ENCODE results near the gene FAN1. TPM values are rescaled to one million over a fixed set of nuclear protein-coding genes. Genes with fewer than 3 reads are reported as not detected.

The FAN1 gene
- total RNA-seq, 4 donors from 2014 or later = 16.2 to 45.5 (median 22.8) TPM

DNA sequence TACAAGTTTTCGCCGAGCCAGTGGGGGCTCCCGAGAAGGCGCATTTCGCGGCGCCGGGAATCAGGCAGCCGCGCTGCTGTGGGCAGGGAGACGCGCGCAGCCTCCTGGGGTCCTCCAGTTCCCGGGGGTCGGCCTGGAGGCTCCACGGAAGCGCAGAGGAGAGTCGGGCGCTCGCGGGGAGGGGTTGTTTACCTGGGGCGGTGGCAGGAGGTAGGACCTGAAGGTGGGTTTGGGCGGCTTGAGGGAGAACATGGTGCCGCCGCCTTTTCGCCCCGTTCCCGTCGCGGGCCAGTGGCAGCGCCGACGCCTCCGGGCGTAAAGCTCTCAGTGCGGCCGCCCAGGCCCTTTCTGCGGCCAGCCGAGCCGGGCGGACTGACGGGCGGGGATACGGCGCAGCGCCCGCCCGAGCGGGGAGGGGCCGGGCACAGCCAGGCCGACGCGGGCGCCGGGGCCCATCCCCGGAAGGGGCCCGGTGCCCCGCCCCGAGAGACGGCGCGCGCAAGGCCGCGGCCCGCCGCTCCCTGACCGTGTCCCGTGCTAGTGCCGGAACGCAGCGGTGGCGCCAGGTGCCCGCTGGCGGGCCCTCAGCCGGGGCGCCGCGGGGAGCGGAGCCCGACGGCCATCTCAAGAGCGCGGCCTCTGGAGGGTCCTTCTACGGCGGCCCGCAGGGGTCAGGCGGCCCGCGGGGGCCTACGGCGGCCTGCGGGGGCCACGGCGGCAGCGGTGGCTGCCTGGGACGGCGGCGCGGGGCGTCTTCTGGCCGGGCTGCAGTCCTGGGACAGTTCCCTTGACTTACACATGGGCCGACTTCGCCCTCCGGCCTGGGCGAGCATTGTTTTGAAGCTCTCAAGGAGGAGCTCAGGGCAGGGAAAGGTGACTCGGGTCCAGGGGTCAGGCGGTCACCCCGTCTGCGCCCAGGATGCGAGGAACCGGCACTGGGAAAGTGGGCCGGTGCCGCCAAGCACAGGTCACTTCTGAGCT is 87.8 kb downstream of the FAN1 start, which contains the start of gene MTMR10:
Gene MTMR10 (minus strand): TSS at position 374 of the 981 bp plus-strand sequence. CDS start 122 bp downstream, at position 252.
- no peak for TF ChIP-seq EP300 (IDR thresholded peaks at IDR 0.05)
- TF ChIP-seq POLR2A (IDR thresholded peaks at IDR 0.05) = peak; percentile 64 to 89
- TF ChIP-seq, protein P1, sequence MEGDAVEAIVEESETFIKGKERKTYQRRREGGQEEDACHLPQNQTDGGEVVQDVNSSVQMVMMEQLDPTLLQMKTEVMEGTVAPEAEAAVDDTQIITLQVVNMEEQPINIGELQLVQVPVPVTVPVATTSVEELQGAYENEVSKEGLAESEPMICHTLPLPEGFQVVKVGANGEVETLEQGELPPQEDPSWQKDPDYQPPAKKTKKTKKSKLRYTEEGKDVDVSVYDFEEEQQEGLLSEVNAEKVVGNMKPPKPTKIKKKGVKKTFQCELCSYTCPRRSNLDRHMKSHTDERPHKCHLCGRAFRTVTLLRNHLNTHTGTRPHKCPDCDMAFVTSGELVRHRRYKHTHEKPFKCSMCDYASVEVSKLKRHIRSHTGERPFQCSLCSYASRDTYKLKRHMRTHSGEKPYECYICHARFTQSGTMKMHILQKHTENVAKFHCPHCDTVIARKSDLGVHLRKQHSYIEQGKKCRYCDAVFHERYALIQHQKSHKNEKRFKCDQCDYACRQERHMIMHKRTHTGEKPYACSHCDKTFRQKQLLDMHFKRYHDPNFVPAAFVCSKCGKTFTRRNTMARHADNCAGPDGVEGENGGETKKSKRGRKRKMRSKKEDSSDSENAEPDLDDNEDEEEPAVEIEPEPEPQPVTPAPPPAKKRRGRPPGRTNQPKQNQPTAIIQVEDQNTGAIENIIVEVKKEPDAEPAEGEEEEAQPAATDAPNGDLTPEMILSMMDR (IDR thresholded peaks at IDR 0.05) = no peak
- TF ChIP-seq POLR2AphosphoS5 (IDR thresholded peaks at IDR 0.05) = peak in 1 of 3 donors; percentile 67
- H3K4me1 ChIP-seq = peaks cover 29% of the 10 kb centered on the region

DNA sequence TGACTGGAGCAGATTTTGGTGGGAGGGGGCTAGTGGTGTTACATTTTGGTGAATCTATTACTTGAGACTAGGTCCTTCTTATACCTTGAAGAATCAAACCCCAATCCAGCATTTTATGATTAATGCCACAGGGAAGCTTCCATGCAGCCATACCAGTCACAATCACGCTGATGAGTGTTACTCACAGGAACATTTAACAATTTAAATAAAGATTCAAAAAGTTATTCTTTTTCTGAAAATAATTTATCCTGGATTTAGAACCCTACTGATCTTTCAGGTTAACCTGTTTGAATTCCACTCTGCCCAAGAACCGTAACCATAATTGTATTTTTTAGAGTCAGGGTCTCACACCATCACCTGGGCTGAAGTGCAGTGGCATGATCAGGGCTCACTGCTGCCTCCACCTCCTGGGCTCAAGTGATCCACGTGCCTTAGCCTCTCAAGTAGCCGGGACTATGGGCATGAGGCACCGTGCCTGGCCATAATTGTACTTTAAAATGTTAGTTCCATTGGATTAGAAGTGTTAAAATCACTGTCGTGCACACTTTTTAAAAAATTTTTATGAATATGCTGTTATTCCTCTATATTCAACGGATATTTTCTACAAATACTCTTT is 88.6 kb downstream of the FAN1 start:
- Histone ChIP-seq H3K4me1 (peaks cover 24% of the 10 kb centered on the region), H3K36me3 (peaks cover 6% of the 10 kb centered on the region), H3K27ac (peak overlapping the region; percentile 95), H3K4me3 (peak overlapping the region; percentile 66), H3K27me3 (no peaks in the 10 kb centered on the region), H3K9me3 (no peaks in the 10 kb centered on the region)
- no peak for DNase-seq (ENCODE audit: low spot score in 2 of 2)
- WGBS = 70% methylated on average over 7 of the region's 7 CpGs
- TF ChIP-seq POLR2AphosphoS5 (IDR thresholded peaks at IDR 0.05) (no peak), EP300 (IDR thresholded peaks at IDR 0.05) (no peak), POLR2A (IDR thresholded peaks at IDR 0.05) (no peak)
- TF ChIP-seq, protein P1 (IDR thresholded peaks at IDR 0.05) = no peak

More for the DNA sequence above, 87.8 kb downstream of the FAN1 start, which contains the start of gene MTMR10:
- Histone ChIP-seq H3K27me3 (no peaks in the 10 kb centered on the region), H3K27ac (peak within 1 kb of the TSS; percentile 95), H3K36me3 (peaks cover 10% of the 10 kb centered on the region), H3K9me3 (no peaks in the 10 kb centered on the region), H3K4me3 (peak within 1 kb of the TSS; percentile 66)
- peak; percentile 79 to 84 for DNase-seq (ENCODE audit: low spot score in 2 of 2)
- WGBS = 0% methylated on average over 29 of the region's 114 CpGs

Other genes with a start within 250 kb of the FAN1 start
- 10 to 100 TPM; 24.9 to 46.7 (median 27.1) TPM for gene MTMR10, start 87.7 kb downstream of the FAN1 start, total RNA-seq
- gene TRPM1, start 197.8 kb downstream of the FAN1 start, total RNA-seq = 10 to 100 TPM in 2 of 4 donors, 1 to 10 TPM in 2; 5.1 to 15.2 (median 10.2) TPM

Measured in suprapubic skin (tissue), 4 donors.